Ammon's horn (tissue), 1 donor: ENCODE results near the gene EPX.
A peak's percentile ranks its signal among the peaks of the same experiment; 100 is the strongest.
"Not testable (repeated sequence)": the region's sequence is repeated elsewhere in the genome, so short reads cannot be mapped to it uniquely, and the experiment has no call there.

Source experiments
- DNase-seq: peaks from one replicate; pipeline ENCODE4 v3.0.0-alpha.2; 2016; ENCODE audit warnings: low spot score

Gene EPX, protein sequence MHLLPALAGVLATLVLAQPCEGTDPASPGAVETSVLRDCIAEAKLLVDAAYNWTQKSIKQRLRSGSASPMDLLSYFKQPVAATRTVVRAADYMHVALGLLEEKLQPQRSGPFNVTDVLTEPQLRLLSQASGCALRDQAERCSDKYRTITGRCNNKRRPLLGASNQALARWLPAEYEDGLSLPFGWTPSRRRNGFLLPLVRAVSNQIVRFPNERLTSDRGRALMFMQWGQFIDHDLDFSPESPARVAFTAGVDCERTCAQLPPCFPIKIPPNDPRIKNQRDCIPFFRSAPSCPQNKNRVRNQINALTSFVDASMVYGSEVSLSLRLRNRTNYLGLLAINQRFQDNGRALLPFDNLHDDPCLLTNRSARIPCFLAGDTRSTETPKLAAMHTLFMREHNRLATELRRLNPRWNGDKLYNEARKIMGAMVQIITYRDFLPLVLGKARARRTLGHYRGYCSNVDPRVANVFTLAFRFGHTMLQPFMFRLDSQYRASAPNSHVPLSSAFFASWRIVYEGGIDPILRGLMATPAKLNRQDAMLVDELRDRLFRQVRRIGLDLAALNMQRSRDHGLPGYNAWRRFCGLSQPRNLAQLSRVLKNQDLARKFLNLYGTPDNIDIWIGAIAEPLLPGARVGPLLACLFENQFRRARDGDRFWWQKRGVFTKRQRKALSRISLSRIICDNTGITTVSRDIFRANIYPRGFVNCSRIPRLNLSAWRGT

DNA sequence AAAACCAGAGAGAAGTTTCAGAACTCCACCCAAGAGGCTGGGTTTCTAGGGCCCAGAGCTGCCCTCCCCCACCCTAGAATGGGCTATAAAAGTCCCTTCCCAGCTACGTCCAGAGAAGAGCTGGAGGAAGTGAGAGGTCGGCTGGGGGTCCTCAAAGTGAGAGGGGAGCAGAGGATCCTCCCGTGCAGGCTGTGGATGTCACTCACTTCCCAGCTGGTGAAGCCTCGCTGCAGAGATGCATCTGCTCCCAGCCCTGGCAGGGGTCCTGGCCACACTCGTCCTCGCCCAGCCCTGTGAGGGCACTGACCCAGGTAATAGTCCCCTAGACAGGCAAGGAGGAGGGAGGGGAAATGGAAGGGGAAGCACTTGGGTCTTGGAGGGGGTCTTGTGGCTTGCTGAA is at the start of gene EPX:
Gene EPX (plus strand): TSS at position 115 of the 400 bp plus-strand sequence. CDS start 121 bp downstream, at position 236.
- DNase-seq: no peak

DNA sequence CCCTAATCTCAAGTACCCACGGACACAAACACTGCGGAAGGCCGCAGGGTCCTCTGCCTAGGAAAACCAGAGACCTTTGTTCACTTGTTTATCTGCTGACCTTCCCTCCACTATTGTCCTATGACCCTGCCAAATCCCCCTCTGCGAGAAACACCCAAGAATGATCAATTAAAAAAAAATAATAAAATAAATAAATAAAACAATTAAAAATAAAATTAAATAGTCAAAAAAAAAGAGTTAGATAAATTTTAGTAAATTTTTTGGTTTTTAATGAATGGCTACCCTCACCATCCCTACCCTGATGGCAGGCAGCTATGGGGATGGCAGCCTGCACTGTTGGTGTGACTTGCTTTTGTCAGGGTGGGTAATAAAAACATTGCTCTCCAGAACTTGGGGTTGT is 49.2 kb upstream of the EPX start:
- DNase-seq: not testable (repeated sequence)

DNA sequence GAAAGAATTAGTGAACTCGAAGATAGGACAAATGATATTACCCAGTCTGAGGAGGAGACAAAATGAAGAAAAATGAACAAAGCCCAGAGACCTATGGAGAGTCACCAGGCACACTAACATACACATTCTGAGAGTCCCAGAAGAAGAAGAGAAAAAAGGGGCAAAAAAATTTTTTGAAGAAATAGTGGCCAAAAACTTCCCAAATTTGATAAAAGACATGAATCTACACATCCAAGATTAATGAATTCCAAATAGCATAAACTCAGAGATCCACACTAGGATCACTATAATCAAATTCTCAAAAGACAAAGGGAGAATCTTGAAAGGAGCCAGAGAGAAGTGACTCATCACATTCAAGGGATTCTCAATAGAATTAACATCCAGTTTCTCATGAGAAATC is 47.7 kb upstream of the EPX start:
- no peak for DNase-seq

DNA sequence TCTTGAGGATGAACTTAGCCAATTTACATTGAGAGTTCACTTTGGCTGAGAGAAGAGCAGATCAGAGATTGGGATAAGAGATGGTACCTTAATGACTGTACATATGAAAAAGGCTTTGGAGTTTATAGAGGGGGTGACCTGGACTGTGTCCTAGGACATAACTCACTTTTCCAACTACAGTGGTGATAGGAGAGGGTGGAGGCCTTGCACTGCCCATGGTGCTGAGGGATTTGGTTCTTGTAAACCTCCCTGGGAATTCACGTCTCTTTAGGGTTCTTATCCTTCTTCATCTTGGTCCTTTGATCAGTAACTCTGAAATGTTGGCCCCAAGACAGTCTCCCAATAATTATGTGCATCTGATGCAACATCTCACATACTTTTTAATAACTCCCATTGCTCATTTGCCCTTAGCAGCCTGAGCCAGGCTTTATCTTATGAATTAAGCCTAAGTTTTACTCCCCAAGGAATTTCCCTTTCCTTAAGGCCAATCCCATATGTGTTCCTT is 44.5 kb upstream of the EPX start, which contains the start of gene OR4D1:
Gene OR4D1 (plus strand): TSS at position 455 of the 505 bp plus-strand sequence. CDS start 6,770 bp downstream, outside the sequence.
- no peak for DNase-seq

DNA sequence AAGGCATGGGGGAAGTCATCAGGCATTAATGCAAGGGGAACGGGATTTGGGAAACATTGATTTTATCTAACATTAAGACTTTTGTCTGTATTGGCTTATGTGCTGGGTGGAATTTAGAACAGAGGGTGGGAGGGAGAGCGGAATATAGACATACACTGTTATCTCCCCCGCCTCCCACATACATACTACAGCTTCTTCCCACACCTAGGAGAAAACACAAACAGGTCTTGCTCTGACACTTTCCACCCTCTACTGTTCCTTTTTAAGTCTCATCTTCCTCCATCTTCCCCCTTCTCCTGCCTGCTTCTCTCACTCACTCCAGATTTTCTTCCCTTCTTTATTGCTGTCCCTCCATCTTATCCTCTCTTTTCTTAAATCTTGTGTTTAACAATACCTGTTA is 43.9 kb upstream of the EPX start:
- DNase-seq: no peak

DNA sequence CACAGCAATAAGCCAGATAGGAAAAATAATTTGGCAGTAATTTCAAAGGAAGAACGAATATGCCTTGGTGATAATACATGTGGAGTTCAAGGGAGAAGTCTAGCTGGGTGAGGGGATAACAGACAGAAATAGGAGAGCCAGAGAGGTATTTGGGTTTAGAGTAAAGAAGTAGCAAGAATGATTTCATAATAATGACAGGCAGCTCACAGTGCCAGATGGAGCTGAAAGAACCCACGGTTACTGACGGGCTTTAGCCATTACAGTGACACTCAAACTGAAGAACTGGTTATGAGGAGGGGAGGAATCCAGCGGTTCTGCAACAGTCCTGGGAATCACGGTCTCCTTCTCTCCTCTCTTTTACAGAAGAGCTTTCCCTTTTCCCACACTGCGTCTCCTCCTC is 42.1 kb upstream of the EPX start:
- no peak for DNase-seq

DNA sequence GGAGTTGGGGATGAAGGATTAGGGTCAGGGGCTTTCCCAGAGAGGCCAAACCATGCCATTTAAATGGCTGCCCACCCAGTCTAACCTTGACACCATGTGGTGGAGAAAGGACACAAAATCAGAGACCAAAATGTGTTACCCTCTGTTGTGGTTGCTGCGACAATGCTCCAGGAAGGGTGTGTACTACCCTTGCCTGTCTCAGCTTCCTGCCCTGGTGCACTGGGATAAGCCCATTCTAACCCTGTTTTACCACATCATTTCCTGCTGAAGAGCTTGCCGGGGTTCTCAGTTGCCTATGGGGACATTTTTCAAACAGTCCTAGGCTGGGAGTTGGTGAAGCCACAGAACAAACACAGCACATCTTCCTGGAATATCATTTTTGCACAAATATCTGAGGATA is 39.5 kb upstream of the EPX start:
- no peak for DNase-seq

DNA sequence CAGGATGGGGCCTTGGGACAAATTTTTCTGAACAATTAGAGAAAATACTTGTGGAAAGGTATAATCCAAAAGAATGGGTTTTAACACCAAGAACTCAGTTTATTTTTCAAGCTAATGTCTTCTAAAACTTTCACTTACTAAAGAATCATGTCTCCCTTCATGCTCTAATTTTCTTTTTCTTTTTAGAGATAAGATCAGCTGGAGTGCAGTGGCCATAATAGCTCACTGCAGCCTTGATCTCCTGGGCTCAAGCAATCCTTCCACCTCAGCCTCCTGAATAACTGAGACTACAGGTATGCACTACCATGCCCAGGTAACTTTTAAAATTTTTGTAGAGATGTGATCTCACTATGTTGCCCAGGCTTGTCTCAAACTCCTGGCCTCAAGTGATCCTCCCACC is 38.9 kb upstream of the EPX start:
- DNase-seq: no peak

DNA sequence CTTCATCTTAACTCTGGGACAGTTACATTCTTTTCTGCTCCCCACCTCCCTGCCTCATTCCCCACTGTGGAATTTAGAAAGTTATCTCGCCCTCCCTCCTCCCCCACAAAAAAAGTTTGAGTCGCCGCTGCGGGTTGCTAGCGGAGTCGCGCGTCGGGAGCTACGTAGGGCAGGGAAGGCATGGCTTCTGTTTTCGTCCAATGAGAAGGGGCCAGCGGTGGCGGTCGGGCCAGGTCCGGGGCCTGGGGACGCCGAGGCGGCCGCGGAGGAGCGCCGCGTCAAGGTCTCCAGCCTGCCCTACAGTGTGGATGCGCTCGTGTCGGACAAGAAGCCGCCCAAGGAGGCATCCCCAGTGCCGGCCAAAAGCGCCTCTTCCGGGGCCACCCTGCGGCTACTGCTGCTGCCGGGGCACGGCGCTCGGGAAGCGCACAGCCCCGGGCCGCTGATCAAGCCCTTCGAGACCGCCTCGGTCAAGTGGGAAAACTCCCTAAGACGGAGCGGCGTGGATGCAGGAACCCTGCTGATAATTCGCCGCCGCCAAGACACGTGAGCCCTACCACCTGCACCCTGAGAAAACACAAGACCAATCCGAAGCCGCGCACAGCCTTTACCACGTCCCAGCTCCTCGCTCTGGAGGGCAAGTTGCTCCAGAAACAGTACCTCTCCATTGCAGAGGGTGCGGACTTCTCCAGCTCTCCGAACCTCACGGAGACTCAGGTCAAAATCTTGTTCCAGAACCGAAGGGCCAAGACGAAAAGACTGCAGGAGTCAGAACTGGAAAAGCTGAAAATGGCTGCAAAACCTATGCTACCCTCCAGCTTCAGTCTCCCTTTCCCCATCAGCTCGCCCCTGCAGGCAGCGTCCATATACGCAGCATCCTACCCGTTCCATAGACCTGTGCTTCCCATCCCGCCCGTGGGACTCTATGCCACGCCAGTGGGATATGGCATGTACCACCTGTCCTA is 35.4 kb upstream of the EPX start:
- peak; percentile 17 for DNase-seq

DNA sequence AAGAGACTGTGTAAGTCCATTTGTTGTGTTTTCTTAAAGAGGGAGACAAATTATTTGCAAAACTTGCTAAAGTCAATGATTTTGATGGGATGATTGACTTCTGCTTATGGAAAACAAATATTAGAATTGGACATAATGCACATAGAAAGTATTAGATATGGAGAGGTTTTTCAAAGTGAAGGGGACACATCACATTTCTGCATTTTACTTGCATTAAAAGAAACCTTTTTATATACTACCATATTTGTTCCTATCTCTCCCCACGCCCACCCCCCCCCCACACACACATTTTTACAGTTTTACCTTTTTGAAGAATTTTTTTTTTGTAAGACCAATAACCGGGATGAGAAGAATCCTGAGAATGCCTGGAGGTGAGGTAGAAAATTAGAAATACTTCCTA is 34.3 kb upstream of the EPX start:
- DNase-seq: no peak

DNA sequence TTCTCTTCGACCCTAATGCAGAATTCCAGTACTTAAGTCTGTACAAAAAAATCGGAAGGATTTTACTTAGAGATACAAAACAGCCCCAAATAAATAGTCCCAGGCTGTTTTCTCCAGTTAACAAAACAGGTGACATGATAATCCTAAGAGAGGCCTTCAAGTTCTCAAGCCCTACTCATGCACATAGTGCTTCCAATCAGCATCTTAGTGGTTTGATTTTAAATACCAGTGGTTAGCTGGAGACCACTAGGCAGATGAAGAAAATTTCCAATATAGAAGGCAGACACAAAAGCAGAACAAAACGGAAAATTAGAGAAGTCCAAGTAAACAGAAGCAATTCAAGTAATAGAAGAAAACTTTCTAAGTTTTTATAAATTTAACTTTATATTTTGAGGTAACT is 31.0 kb upstream of the EPX start:
- DNase-seq: no peak

DNA sequence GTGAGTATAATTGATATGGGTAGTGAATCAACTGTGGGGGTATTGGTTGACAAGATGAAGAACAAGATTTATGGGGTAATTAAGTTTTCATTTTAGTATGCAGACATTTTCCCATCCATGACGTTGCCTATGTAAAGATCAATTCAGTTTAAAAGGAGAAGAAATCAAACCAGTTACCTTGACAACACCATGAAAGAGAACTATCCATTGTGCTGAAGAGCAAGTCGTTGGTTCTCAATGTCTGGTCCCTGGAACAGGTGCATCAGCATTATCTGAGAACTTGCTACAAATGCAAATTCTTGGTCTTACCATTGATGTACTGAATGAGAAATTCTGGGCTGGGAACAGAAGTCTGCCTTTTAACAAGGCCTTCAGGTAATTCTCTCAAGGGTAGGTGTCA is 26.5 kb upstream of the EPX start:
- DNase-seq: no peak

DNA sequence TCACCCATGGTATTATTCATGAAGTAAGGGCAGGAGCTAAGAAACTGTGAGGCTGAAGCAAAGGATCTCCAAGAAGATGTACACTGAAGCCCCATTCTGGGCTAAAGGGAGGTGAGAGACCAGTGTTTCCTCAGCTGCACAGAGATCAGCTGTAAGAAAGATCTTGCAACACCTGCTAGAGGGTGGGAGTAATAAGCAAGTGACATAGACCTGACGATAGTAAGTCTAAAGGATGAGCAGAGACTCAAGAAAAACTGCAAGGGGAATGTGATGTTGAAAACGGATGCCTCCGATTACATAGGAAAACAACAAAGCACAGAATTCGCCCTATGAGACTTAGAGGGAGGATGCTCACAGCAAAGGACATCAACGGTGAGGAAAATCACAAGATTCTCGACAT is 25.8 kb upstream of the EPX start, which contains the start of gene OR4D2:
Gene OR4D2 (plus strand): TSS at position 301 of the 400 bp plus-strand sequence. CDS start 2,674 bp downstream, outside the sequence.
- DNase-seq: no peak

DNA sequence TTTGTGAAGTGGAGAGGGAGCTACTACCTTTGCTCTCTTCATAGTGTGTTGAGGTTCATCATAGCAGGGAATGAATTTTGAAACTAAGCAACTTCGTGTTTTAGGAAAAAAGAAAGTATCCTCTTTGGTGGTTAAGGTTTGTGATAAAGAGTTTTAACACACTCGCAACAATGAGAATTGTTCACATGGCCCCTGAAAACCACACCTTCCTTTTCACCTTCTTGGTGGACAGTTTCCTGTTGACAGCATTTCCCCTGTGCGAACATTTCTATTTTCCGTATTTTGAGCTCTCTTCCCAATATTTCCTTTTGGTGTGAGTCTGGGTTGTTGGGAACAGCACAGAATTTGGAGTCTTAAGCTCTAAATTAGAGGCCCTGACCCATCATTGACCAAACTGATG is 21.9 kb upstream of the EPX start:
- no peak for DNase-seq

DNA sequence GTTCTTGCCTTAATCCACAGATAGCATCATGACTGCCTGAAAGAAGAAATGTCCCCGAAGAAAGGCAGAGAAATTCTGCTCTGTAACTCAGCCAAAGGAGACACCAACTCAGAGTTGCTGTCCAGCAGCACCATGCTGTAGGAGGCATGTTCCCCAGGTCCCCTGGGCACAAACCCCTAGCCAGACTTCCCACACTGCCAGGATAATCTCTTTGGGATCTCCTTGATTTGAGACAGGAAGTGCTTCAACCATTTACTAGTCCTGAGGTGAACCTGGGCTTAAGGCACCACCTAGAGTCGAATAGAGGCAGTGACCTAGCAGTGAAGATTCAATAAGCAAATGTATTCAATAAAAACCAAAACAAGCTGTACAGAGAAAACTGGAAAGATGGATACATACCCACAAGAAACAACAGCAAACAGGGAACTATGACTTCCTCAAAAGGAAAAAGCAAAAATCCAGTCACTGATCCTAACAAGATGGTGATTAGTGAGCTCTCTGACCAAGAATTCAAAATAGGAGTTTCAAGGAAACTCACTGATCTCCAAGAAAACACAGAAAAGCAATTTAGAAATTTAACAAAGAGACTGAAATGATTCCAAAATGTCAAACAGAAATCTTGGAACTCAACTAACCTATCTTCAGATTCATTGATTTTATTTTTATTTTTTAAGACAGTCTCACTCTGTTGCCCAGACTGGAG is 20.0 kb upstream of the EPX start:
- DNase-seq: peak; percentile 24

DNA sequence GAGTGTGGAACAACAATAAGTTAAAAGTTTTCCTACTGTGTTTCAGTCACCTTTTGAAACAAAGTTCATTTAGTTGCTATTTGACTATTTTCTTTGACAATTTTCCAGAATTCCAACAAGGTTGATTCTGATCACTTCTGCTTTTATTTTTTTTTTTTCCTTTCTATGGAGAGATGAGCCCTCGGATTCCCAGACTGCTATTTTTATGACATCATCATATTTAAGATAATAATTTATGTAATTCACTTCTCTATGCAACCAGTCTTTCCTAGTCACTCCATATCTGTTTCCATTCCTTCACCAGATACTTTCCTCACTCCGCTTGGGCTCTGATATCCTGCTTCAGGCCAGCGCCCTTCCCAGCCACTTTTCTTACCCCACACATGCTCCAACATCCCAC is 17.7 kb upstream of the EPX start:
- no peak for DNase-seq

DNA sequence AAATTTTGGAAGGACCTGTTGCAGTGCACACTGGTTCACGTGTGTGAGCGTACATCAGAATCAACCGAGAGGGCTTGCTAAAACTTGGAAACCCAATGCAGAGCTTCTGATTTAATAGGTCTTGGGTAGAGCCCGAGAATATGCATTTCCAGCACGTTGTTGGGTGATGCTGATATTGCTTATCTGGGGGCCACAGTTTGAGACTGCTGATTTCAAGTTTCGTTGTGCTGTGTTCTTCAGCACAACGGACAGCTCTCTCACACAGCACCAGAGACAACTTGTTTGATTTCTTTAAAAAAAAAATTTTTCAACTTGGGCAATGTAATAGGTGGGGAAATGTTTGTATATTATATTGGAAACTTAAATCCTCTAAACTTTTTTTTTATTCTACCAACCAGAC is 16.3 kb upstream of the EPX start:
- no peak for DNase-seq

DNA sequence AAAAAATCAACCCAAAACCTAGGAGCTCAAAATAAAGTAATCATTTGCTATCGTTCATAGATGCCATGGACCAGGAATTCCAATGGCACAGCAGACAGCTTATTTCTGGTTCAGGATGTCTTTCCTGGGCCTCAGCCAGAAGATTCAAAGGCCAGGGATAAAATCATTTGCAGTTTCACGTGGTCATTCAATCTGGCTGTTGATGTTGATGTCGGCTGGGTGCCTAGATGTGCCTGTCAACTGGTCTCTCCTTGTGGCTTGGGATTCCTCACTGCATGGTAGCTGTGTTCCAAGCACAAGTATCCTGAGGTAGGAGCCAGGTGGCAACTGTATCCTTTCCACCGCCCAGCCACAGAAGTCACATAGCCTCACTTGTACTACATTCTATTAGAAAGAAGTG is 10.7 kb upstream of the EPX start:
- DNase-seq: no peak

DNA sequence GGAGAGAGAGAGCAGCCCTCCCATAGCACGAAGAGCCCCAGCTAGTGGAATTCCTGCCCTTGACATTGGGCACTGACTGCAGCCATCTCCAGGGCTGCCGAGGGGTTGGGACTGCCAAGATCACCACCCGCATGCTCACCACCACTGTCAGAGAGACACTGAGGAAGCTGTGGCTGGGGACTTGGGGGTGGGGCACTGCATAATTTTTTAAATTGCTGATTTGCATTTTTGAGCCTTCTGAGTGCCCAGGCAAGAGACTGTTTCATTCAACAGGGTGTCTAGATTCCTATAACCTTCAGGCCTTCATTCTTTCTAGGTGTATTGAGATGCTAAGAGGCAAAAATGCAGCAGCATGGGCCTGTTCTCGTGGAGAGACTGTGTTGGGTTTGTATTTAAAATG is 9.0 kb upstream of the EPX start:
- DNase-seq: no peak

DNA sequence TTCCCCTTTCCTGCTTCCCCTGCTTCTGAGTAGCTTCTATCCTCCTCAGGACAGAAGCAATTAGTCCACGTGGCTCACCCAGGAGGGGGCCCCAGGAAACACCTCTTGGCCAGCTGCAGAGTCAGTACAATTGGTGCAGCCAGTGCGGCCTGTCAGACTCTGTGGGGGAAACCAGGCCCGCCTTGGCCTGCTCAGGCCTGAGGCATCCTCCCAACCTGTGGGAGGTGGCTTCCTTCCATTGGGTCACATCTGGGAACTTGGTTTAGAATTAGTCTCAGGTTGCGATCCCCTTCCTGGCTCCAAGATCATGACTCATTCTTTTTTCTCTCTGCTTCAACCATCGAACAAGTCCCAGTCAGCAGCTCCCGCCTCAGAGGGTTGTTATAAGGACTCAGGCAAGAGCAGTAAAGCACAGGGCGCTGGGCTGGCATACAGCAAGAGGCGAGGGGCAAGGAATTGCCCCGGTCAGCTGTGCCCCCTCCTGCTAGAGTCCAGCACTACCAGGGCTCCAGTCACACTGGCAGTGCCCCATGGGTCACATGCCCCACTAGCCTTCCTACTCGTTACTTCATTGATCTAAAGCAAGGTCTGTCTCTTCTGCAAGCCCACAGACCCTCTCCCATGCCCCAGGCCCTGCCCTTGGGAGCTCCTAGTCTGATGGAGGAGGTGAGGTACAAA is 8.1 kb upstream of the EPX start:
- no peak for DNase-seq
